Bone marrow (tissue), 2 donors: Measurements from ENCODE around the gene LCA5L.
"Not testable (repeated sequence)": the region's sequence is repeated elsewhere in the genome, so short reads cannot be mapped to it uniquely, and the experiment has no call there.

Source experiments
- DNase-seq, 2 donors: peaks; one replicate each; lab custom pipeline; 2025; lab: John Stamatoyannopoulos, UW

The LCA5L gene

DNA sequence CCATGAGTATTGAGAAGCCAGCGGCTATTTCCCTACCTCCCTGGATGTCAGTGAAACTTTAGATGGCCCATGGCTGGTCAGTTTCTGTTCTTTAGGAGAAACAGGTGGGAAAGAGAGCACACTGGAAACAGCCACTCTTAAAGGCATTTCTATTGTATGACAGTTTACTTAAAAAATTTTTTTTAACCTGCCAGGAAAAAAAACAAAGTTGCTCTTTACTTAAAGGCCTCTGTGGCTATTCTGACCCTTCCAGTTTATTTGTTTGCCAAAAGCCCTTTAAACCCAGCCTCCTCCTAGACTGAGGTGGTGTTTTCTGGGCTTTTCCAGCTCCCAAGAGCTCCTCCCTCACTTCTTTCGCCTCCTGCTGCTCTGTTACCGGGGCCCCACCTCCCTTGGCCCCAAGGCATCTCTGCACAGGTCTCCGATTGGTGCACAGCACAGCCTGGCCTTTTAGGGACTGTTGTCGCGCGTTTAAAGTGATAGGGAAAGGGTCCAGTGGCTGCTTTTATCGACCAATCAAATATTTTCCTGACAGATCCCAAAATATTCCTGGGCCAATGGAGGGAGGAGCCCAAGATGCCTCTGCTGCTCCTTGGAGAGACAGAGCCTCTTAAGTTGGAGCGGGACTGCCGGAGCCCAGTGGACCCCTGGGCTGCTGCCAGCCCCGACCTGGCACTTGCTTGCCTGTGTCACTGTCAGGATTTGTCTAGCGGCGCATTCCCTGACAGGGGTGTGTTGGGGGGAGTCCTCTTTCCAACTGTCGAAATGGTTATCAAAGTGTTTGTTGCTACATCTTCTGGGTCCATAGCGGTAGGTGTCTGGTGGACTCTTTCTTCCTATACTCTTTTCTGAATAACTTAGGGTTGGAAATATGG, 6.0 kb upstream of the LCA5L start, which contains the start of gene SH3BGR:
SH3BGR (plus strand) TSS at position 639 of the 875 bp plus-strand sequence; CDS start at position 766, 127 bp downstream.
- DNase-seq, result no peak

DNA sequence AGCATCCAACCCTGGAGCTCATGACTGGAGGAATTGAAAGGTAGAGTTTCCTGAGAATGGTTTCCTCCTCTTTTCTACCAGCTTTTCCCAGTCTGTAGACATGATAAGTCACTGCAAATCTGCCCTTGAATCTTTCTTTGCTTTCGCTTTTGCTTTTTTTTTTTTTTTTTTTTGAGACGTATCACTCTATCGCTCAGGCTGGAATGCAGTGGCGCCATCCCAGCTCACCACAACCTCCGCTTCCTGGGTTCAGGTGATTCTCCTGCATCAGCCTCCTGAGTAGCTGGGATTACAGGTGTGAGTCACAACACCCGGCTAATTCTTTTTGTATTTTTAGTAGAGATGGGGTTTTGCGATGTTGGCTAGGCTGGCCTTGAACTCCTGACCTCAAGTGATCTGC, 1.7 kb upstream of the LCA5L start:
- no peak for DNase-seq

DNA sequence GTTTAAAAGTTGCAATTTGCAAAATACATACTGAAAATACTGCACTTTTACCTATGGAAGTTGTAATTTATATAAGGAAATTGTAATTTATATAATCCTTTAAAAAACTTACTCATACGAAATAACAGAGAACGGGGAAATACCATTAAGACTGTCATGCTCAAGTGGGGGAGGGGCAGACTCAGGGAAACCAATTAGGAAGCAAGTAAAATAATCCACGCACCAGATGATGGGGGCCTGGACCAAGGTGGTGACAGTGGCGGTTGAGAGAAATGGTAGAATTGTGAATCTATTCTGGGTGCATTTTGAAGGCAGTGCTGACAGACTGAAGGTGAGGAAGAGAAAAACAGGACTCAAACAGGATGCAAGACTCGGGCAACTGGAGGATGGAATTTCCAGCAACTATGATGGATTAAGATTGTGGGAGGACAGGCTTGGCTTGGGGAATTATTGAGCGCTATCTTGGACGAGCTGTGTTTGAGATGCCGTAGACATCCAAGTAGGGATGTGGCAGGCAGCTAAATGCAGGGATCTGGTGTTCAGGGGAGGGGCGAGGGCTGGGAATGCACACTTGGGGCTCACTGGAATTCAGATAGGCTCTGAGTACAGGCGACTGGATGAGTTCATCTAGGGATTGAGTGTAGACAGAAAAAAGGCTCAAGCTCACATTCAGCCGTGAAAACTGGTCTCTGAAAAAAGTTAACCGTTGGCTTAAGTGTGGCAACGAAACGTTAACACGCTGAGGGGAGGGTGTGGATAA, 977 bp downstream of the LCA5L start:
- no peak for DNase-seq

DNA sequence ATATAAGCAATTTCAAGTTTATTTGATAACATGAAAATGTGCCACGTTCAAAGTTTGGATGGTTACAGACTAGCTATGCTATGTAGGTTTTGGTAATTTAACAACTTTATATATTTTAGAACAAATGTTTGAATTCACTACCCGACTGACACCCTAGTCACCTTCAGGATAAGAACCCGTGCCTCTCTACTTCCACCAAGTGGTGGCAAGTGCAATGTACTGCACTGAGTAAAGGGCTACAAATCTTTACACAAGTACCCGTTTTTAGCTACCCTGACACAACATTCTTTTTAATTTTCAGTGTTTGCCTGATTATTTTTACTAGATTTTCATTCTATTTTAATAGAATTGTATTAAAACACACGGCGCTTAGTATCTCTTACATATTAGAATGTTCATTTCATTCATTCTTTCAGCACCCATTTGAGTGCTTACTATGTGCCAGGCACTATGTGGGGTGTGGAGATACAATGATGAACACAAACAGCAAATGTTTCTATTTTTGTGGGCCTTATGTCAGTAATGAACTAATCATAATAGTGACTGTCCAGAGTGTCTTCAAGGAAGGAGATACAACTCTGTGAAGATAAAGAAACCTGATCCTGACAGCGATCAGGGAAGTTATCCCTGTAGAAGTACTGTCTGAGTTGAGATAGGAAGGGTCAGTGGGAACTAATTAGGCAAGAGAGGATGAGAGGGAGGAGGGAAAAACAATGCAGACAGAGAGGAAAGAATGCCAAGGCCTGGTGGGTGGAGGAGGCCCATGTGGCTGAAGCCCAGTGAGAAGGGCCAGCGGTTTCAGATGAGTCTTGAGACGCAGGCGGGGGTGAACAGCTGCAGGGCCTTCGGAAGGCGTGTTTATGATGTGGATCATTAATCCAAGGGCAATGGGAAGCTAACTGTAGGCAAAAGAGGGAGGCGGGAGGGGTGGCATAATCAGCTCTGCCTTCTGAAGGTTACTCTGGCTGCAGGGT, 3.8 kb downstream of the LCA5L start:
- peak in 1 of 2 donors; percentile 40 for DNase-seq

GRCh38 chr21:39439232-39439631, 6.3 kb downstream of the LCA5L start:
- DNase-seq, result no peak

DNA sequence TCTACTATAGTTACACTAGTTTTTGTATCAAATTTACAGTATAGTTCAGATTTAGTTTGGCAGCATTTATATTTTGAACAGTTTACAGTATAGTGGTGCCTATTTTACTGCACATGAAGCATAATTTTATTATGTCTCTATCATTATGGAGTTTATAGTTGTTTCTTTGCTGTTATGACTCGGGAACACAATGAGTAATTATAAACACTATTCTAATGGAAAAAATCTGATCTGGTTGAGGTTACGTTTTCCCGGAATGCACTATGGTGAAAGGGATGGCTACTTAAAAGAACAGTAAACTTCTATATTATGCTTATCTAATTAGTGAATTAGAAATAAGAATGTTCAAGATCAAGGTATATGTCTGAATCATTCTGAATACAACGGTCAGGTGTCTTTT, 10.6 kb downstream of the LCA5L start:
- no peak for DNase-seq

DNA sequence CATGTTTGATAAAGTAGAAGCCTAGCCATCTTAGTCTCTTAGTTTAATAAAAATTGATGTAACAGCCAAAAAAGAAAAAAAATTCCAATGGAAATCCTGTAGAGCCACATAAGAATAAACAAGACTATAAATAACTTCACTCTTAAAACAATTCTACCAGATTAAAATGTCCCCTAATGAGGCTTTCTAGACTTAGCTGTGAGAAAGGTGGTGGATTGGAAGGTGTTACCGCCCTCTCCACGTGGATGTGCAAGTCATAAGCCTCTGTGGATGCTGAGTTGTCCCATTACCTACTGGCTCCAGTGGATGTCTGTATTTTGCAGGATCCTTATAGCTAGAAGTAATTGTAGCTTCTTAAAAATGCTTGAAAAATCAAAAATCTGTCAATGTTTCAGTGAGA, 14.6 kb downstream of the LCA5L start:
- no peak for DNase-seq

- no peak for DNase-seq
Observed at GRCh38 chr21:39430457-39430856, 15.1 kb downstream of the LCA5L start.

DNA sequence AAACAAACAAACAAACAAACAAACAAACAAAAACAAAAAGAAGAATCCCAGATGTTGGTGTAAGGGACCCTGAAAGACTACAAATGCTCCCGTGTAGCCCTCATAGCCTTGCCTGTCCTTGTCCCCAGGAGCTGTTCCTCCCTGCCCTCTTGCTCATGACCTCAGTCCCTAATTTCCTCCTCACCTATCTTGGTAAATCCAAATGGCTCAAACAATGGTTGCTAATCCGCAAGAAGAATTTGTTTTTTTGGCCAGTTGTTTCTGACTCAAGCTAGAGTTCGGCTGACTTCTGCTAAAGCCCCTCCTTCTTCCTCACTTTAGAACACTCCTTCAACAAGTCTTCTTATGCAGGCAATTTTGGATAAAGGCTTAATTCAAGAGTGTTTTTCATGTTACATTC, 15.6 kb downstream of the LCA5L start:
- no peak for DNase-seq

DNA sequence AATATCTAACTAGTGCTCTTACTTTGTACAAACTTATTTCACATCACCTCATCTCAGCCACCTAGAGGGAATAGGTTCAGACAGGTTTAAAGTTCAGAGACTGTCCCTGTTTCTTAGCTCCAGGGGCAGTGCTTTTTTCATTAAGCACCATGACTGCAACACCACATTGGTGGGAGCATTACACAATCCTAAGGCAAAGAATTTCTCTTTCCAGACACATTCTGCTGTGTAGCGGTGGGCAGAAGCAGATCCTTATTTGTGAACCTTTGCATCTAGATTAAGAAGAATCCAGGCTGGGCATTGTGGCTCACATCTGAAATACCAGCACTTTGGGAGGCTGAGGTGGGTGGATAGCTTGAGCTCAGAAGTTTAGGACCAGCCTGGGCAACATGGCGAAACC, 16.1 kb downstream of the LCA5L start:
- no peak for DNase-seq

DNA sequence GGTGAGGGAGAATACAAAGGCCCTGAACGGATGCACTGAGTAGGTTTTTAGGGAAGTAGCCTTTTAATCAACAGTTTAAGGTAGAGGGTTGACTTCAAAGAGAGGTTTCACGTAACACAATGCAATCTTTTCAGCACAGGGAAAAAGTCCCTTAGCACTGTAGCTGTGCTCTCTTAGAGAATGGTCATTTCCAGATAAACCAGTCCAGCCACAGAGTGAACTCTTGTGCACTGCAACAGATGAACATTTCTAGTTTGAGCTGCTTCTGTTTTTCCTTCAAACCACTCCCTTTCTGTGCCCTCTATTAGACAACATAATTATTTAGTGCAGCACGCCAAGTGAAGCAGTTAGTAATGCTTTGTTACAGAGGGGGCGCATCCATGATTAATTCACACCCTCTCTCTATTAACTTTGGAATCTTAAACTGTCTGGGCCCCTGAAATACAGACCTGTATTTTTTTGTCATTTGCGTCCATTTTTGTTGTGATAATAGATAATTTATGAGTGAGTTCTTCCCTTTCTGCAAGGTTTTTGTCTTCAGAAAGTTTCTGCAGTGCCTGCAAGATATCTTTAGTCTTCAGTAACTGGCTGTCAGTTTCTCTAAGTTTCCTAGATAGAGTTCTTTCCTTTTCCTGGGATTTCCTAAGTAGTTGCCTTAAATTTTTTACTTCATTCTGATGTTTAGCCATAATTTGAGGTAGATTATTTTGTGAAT, 22.9 kb downstream of the LCA5L start:
- no peak for DNase-seq

DNA sequence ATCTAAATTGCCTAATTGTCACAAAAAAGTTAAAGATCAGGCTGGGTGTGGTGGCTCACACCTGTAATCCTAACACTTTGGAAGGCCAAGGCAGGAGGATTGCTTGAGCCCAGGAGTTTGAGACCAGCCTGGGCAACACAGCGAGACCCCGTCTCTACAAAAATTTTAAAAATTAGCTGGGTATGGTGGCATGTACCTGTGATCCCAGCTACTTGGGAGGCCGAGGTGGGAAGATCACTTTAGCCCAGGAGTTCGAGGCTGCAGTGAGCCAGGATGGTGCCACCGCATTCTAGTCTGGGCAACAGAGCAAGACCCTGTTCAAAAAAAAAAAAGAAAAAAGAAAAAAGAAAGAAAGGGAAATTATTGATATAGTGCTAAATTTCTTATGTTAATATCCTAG, 26.4 kb downstream of the LCA5L start:
- not testable (repeated sequence) for DNase-seq

GRCh38 chr21:39406065-39406464, 39.5 kb downstream of the LCA5L start:
- DNase-seq, result no peak

- no peak for DNase-seq
Observed at GRCh38 chr21:39400173-39400572, 45.4 kb downstream of the LCA5L start.

DNA sequence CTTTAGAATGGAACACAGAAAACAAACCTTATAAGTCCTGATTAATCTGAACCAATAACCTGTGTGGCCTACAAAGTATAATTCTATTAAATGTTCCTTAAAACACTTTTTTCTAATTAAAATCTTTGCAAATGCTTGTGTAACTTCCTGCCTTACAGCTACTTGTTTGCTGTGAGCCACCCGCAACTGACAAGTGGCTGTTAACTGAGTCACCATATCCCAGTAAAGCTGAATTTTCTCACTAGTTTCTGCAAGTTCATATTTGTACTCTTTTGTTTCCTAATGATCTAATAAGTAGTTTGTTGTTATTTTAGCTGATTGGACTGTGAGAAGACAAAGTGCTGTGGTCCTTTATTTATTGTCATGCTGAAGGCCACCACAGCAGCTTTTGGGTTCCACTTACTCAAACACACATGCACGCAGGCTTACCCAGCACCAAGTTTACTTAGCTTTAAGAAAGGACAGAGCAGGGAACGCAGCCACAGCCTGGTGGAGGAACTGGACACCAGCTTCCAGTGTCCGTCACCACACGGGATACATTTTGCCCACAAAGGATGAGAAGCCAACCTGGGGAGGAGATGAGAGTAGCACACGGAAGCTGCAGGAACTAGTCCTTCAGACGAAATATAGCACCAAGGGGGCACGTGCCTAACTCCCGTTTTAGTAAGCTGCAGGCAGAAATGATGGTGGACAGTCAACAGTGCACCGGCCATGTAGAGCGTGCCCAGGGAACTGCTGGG, 47.8 kb downstream of the LCA5L start:
- no peak for DNase-seq

DNA sequence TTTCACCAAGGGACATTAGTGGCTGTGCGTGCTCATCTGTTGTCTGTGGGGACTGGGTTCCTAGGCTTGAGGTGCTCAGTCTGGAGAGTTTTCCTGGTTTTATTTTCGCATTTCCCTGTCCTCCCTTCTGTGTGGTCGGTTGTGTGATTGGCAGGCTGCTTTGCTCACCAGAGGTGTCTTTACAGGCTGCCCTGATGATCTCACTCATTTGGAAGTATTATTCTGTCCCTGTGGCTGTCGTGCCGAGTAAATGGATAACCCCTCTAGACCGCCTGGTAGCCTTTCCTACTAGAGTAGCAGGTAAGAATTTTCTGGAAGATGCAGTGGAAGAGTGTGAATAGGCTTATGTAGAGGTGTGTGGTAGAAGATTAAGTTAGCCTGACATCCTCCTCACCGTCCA, 52.6 kb downstream of the LCA5L start:
- DNase-seq, result no peak

GRCh38 chr21:39390212-39390765, 55.3 kb downstream of the LCA5L start:
- no peak for DNase-seq

GRCh38 chr21:39388811-39389155, 56.8 kb downstream of the LCA5L start:
- no peak for DNase-seq

- peak; percentile 48 to 67 for DNase-seq
Observed at GRCh38 chr21:39388038-39388810, 57.4 kb downstream of the LCA5L start.
